ENCODE measurements around the gene CNTFR. TPM values are rescaled to one million over a fixed set of nuclear protein-coding genes. Genes with fewer than 3 reads are reported as not detected.

CNTFR gene
- total RNA-seq, 6 experiments from 2014 or later = 0.71 to 12.5 (median 3.4) TPM

- Histone ChIP-seq H3K27me3 (no peaks in the 10 kb centered on the region), H3K36me3 (no peaks in the 10 kb centered on the region), H3K9me3 (no peaks in the 10 kb centered on the region), H3K27ac (no peak overlapping the region), H3K4me3 (peak overlapping the region in 2 of 3 donors; percentile 46), H3K4me1 (peaks cover 0 to 33% (median 11%) of the 10 kb centered on the region in 4 donors)
- DNase-seq (peak in 1 of 3 donors; percentile 51), ATAC-seq (no peak)
- 21% methylated on average over 16 of the region's 86 CpGs for WGBS (ENCODE audit: insufficient coverage, low coverage, low lambda C conversion rate, missing lambda C conversion rate)
- TF ChIP-seq POLR2A (IDR thresholded peaks at IDR 0.05) (no peak), CTCF (IDR thresholded peaks at IDR 0.05) (no peak)
- intact Hi-C loops (cut with DNase I) = loop anchor here in 1 of 2 donors (5.0 kb wide), 1 partner anchor 37 kb away; no protein-coding TSS in a partner anchor
Observed at GRCh38 chr9:34588671-34589635, 571 bp downstream of the CNTFR start.

GRCh38 chr9:34587271-34587670, 2.3 kb downstream of the CNTFR start:
- intact Hi-C loops (cut with DNase I) = loop anchor here in 1 of 2 donors (5.0 kb wide), 1 partner anchor 35 kb away; no protein-coding TSS in a partner anchor
- Histone ChIP-seq H3K27me3 (no peaks in the 10 kb centered on the region), H3K36me3 (no peaks in the 10 kb centered on the region), H3K27ac (no peak overlapping the region), H3K4me1 (peaks cover 0 to 19% (median 8%) of the 10 kb centered on the region in 4 donors), H3K4me3 (no peak overlapping the region), H3K9me3 (no peaks in the 10 kb centered on the region)
- no peak for ATAC-seq
- DNase-seq = no peak
- TF ChIP-seq POLR2A (IDR thresholded peaks at IDR 0.05) (no peak), CTCF (IDR thresholded peaks at IDR 0.05) (no peak)
- WGBS (ENCODE audit: insufficient coverage, low coverage, low lambda C conversion rate, missing lambda C conversion rate) = 72% methylated on average over 2 of the region's 2 CpGs

- Histone ChIP-seq H3K4me3 (no peak overlapping the region), H3K36me3 (no peaks in the 10 kb centered on the region), H3K4me1 (peaks cover 0 to 11% (median 5%) of the 10 kb centered on the region in 4 donors), H3K27me3 (no peaks in the 10 kb centered on the region), H3K9me3 (no peaks in the 10 kb centered on the region), H3K27ac (no peak overlapping the region)
- 38% methylated on average over 5 of the region's 11 CpGs for WGBS (ENCODE audit: insufficient coverage, low coverage, low lambda C conversion rate, missing lambda C conversion rate)
- intact Hi-C loops (cut with DNase I) = loop anchor here in 1 of 2 donors (5.0 kb wide), 1 partner anchor 34 kb away; no protein-coding TSS in a partner anchor
- TF ChIP-seq POLR2A (IDR thresholded peaks at IDR 0.05) (no peak), CTCF (IDR thresholded peaks at IDR 0.05) (no peak)
- ATAC-seq (no peak), DNase-seq (peak in 1 of 3 donors; percentile 23)
Observed at GRCh38 chr9:34585946-34586669, 3.4 kb downstream of the CNTFR start.

GRCh38 chr9:34584970-34585369, 4.6 kb downstream of the CNTFR start:
- Histone ChIP-seq H3K27ac (no peak overlapping the region), H3K9me3 (no peaks in the 10 kb centered on the region), H3K4me1 (peaks cover 0 to 6% (median 0%) of the 10 kb centered on the region in 4 donors), H3K4me3 (no peak overlapping the region), H3K36me3 (no peaks in the 10 kb centered on the region), H3K27me3 (no peaks in the 10 kb centered on the region)
- TF ChIP-seq POLR2A (IDR thresholded peaks at IDR 0.05) = no peak
- TF ChIP-seq CTCF (IDR thresholded peaks at IDR 0.05) = no peak
- no peak for ATAC-seq
- WGBS (ENCODE audit: insufficient coverage, low coverage, low lambda C conversion rate, missing lambda C conversion rate) = 100% methylated on average over 2 of the region's 5 CpGs
- intact Hi-C loops (cut with DNase I) = loop anchor here in 1 of 2 donors (5.0 kb wide), 1 partner anchor 33 kb away; no protein-coding TSS in a partner anchor
- peak in 1 of 3 donors; percentile 11 for DNase-seq
